HG03558 (cell line): ENCODE results near the gene HTR4.

Experiments
- ATAC-seq: cut with Tn5 transposase; IDR thresholded peaks from one replicate; pipeline ENCODE4 v1.9.1; 2021; ENCODE audit warnings: moderate number of reproducible peaks; ENCODE audit not compliant: unreplicated experiment; ENCODE audit errors: extremely low read depth

The HTR4 gene

GRCh38 chr5:148619484-148619883 is 34.8 kb downstream of the HTR4 start:
- ATAC-seq, result no peak

DNA sequence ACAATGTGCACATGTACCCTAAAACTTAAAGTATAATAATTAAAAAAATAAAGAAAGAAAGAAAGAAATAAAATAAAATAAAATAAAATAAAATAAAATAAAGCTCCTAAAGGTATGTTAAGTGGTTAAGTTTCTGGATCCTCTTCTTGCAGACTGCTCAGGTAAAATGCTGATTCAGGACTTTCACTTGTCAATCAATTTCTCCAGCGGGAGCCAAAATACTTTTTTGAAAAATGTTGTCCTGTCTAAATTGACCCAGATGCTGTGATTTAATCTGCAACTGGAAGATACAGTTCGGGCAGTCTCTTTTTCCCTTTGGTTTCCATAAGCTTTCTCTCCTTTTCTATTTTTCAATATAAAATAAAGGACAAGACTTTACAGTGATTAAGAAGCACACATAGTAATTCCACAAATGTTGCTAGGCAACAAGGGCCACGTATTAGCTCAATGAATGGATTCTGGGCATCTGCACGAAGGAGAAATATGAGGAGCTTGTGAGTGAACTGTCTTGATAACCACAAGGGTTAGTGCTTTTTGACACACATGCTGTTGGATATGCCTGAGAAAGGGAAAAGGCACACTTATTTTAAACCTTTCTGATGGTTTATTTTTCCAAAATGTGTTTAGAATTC is 38.6 kb downstream of the HTR4 start:
- ATAC-seq, result no peak

GRCh38 chr5:148607406-148607805 is 46.9 kb downstream of the HTR4 start:
- no peak for ATAC-seq

- no peak for ATAC-seq
Observed at GRCh38 chr5:148606296-148606695, 48.0 kb downstream of the HTR4 start.

DNA sequence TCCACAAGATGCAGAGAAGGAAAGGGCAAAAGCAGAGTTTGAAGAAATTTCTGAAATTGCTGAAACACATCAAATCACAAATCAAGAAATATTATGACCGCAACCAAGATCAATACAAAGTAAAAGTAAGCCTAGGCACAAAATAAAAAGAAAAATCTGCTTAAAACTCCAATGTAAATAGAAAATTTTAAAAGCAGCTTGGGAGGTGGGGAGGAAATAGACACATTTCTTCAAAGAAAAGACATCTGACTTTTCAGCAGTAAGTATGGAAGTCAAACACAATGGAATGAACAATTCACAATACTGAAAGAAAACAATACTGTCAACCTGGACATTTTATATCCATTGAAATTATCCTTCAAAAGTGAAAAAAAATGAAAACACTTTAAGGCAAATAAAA is 55.1 kb downstream of the HTR4 start:
- no peak for ATAC-seq

DNA sequence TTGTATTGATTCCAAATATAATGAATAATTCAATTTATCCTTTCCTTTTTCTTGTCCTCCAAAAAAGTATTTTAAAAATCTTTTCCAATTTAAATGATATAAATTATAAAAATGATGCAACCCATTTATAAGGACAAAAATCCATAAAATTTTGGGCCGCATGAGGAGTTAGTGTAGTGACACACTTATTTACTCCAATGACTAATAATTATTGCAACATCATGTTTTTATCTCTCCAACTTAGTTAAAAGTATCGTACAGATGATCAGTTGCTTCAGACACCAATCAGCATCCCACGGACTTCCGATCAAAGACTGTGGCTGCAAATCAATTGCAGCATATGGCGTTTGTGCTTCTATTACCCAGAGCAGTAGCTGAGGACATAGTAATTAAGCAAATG is 58.6 kb downstream of the HTR4 start:
- no peak for ATAC-seq

- no peak for ATAC-seq
Observed at GRCh38 chr5:148586796-148587195, 67.5 kb downstream of the HTR4 start.

DNA sequence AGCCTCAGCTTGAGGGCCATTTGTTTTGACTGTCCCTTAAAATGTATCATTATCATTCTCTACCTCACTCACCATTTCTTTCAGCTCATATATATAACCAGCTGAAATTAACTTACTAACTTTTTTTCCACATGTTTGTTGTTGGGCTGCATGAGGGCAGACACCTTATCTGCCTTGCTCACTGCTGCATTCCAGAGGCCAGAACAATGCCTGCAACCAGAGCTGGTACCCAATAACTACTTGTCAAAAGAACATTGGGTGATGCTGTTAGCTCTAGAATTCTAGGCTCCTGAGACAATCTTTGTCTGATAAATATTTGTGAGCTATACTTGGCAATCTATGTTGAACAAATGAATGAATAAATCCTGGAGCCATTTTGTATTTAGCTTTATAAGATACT is 68.3 kb downstream of the HTR4 start:
- no peak for ATAC-seq

GRCh38 chr5:148584103-148584502 is 70.2 kb downstream of the HTR4 start:
- ATAC-seq, result no peak

- no peak for ATAC-seq
Observed at GRCh38 chr5:148583421-148583965, 70.8 kb downstream of the HTR4 start.

DNA sequence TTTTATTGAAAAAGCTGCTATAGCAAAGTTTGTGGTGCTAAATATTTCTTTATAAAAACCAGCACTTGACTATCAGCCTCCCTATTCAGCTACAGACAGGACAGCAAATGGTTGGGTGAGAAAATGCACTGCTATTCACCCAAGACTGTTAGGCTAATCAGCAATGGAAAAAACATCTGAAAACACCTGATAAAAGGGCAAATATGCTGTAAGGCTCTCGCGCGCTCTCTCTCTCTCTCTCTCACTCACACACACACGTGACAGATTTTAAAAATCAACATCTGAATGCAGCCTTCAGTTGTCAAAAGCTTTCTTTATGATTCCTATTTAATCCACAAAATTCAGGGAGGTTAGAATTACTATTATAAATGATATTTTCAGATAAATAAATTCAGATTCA is 80.2 kb downstream of the HTR4 start:
- no peak for ATAC-seq

DNA sequence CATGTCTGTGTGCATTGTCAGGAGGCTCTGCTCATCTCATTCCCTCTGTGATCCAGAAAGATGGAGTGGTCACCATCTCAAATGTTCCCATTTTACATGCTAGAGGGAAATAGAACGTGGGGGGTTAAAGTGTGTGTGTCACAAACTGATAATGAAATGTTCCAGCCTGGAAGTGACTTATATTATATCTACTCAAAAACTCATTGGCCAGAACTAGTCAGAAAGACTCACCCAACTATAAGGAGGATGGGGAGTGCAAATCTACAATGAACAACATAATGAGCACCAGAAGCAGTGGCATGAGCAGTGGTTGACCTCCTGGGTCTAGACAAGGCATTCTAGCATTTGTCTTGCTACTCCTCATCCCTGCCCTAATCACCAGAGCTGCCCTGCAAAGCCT is 81.0 kb downstream of the HTR4 start:
- ATAC-seq, result no peak

DNA sequence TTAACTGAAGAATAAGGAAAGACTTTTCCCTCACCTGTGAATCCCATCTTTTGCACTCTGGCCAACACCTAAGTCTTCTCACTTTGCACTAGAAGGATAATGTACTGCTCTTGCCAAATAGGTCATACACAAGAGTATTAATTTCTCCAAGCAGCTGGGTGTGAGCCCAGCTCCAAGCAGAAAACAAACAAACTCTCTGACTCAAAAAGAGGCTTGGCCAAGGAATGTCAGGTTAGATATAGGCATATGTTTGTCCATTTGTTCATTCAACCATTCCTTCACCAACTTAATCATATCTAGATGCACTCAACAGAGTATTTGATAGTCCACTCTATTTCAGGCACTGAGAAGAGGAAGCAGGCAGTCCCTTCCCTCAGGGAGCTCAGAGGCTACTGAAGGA is 84.4 kb downstream of the HTR4 start:
- ATAC-seq, result no peak

DNA sequence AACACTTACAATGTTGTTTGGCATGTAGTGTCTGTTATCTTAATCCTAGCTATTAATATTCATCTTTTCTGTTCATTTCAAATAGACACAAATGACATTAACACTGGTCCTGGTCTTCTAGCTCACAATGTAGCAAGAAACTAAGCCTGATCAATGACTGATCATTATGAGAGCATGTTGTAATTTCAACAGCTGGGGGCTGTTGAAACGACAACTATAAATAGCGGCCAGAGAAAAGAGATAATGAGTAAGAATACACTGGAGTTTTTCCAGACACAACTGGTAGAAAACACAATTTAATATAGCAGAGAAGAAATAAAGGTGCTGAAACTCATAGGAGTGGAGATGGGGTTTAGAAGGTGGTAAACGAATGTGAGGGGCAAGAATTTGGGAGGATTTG is 89.2 kb downstream of the HTR4 start:
- ATAC-seq, result no peak

DNA sequence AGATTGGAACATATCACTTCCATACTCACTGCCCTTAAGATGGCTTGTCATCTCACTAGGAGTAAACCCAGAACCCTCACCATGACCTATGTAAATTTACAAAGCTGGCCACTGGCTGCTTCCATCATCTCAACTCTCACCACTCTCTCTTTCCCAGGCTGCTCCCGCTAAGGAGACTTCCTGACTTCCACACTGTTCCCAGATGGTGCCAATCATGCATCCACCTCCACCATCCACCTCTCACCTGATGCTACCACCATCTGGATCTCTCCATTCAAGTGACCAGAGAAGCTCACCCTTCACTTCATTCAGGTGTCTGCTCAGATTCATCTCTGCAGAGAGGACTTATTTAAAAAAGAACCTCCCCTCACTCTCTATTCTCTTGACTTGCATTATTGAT is 91.3 kb downstream of the HTR4 start:
- no peak for ATAC-seq

DNA sequence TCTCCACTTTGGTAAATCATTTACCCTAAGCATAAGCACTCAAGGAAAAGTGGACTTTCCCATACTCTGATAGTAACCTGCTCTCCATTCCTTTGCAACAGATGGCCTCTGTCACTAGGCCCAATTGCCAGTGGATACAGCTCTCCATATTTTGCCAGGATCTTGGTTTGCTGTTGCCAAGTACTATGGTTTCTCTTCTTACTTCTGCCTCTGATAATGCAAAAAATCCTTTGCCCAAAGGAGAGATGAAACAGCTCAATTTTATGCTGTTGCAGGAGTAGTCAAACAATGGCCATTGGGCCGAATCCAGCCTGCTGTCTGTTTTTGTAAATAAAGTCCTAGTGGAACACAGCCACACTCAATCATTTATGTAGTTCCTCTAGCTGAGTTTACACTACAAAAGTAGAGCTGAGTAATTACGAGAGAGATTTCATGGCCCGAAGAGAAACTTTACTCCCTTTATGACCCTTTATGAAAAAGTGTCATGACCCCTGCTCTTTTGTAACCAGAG is 92.5 kb downstream of the HTR4 start:
- no peak for ATAC-seq

DNA sequence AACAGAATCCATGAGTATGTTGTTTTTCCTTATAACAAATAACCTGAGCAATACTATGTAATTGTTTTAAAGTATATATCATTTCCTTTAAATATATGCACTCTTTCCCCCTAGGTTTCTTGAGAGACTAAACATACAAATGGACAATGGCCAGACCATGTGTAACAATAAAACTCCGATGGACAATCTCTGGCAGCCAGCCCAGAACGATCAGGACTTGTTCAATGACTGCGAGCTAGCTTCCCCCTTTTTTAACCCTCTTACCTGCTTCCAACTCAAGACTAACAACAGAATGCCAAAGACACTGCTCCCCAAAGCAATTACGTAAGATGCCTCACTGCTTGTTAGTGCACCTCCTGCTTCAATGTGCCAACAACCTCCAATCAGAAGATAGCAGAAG is 94.9 kb downstream of the HTR4 start:
- ATAC-seq, result no peak

- ATAC-seq, result no peak
Observed at GRCh38 chr5:148558892-148559291, 95.4 kb downstream of the HTR4 start.

- no peak for ATAC-seq
Observed at GRCh38 chr5:148556835-148557234, 97.5 kb downstream of the HTR4 start.

GRCh38 chr5:148554621-148555020 is 99.7 kb downstream of the HTR4 start:
- ATAC-seq, result no peak

- no peak for ATAC-seq
Observed at GRCh38 chr5:148543727-148544126, 110.6 kb downstream of the HTR4 start.

DNA sequence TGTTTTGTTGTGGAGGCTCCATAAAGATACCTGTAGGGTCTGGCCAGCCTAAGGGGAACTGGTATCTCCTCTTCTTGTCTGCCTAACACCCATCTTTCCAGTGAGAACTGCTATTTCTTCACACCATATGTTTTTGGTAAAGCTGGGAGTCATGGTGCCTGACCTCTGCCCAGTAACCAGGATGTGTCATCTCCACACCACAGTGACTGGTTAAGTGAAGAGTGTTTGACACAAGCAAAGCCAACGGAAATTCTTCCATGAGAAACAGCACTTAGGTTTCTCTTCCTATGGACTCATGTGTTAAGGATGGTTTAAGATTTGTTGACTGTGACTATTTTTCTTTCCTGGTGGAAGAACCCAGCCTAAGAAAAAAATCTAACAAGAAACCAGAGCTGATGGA is 111.5 kb downstream of the HTR4 start:
- ATAC-seq, result no peak
